HL-60 (cell line): Measurements from ENCODE around the gene CTNND2.

ENCODE experiments used
- DNase-seq, 2 experiments: peaks; one replicate each; pipeline ENCODE4 v3.0.0-alpha.2; 2010 to 2020; ENCODE audit warnings: low read depth in 1 of 2, low spot score in 1 of 2
- H3K27ac ChIP-seq: fragments of 250-450 bp; sonication (Bioruptor Pico); replicated peaks from 2 replicates; pipeline ENCODE4 v1.5.1; 2020; ENCODE audit warnings: mild to moderate bottlenecking, moderate library complexity
- H3K27me3 ChIP-seq: fragments of 250-450 bp; sonication (Bioruptor Pico); 2 replicates; pipeline ENCODE4 v1.5.1; 2021; ENCODE audit warnings: mild to moderate bottlenecking, moderate library complexity; ENCODE audit not compliant: insufficient read depth, poor library complexity, severe bottlenecking
- H3K4me3 ChIP-seq: replicated peaks from 2 replicates; pipeline ENCODE4 v1.5.1; 2011; ENCODE audit warnings: mild to moderate bottlenecking, control low read depth, low read length; ENCODE audit not compliant: insufficient read depth
- CTCF ChIP-seq: IDR thresholded peaks from one replicate; pipeline ENCODE4 v1.5.1; 2011; ENCODE audit warnings: low read length, control low read depth, inconsistent platforms; ENCODE audit not compliant: insufficient read depth
- GABPA ChIP-seq: IDR thresholded peaks from 2 replicates; pipeline ENCODE4 v1.6.1; 2012; ENCODE audit warnings: low read depth
- POLR2AphosphoS5 ChIP-seq: IDR thresholded peaks from 2 replicates; pipeline ENCODE4 v1.6.1; 2012; ENCODE audit warnings: low read depth
- REST ChIP-seq: IDR thresholded peaks from 2 replicates; pipeline ENCODE4 v1.6.1; 2012; ENCODE audit warnings: low read depth; ENCODE audit not compliant: insufficient replicate concordance
- SPI1 ChIP-seq: IDR thresholded peaks from 2 replicates; pipeline ENCODE4 v1.6.1; 2012; ENCODE audit warnings: low read depth, mild to moderate bottlenecking, borderline replicate concordance

CTNND2 gene

GRCh38 chr5:11595045-11595444, 309.2 kb downstream of the CTNND2 start:
- H3K4me3 ChIP-seq: no peak overlapping the region
- H3K27ac ChIP-seq: no peak overlapping the region
- TF ChIP-seq GABPA: no peak
- no peak for TF ChIP-seq CTCF
- no peak for TF ChIP-seq SPI1
- TF ChIP-seq POLR2AphosphoS5: no peak
- no peak for TF ChIP-seq REST
- no peaks in the 10 kb centered on the region for H3K27me3 ChIP-seq
- DNase-seq: no peak

GRCh38 chr5:11594021-11594420, 310.2 kb downstream of the CTNND2 start:
- TF ChIP-seq POLR2AphosphoS5: no peak
- no peak for TF ChIP-seq REST
- TF ChIP-seq CTCF: no peak
- TF ChIP-seq GABPA: no peak
- no peak for TF ChIP-seq SPI1
- Histone ChIP-seq H3K27ac (no peak overlapping the region), H3K4me3 (no peak overlapping the region), H3K27me3 (no peaks in the 10 kb centered on the region)
- no peak for DNase-seq

- H3K4me3 ChIP-seq: no peak overlapping the region
- H3K27ac ChIP-seq: no peak overlapping the region
- no peak for TF ChIP-seq GABPA
- no peak for TF ChIP-seq REST
- no peak for TF ChIP-seq CTCF
- no peak for TF ChIP-seq SPI1
- TF ChIP-seq POLR2AphosphoS5: no peak
- H3K27me3 ChIP-seq: no peaks in the 10 kb centered on the region
- DNase-seq: no peak
Measured at GRCh38 chr5:11590475-11590874, 313.8 kb downstream of the CTNND2 start.
